Measurements from ENCODE around the gene COL9A1. TPM values are rescaled to one million over a fixed set of nuclear protein-coding genes. Genes with fewer than 3 reads are reported as not detected.
"Not testable (repeated sequence)": the region's sequence is repeated elsewhere in the genome, so short reads cannot be mapped to it uniquely, and the experiment has no call there.

Gene COL9A1
- total RNA-seq, 1 experiment from 2014 or later, result not detected

GRCh38 chr6:70309243-70309642, 6.4 kb upstream of the COL9A1 start:
- no peak overlapping the region for H3K4me2 ChIP-seq (ENCODE audit: low read length)
- DNase-seq (ENCODE audit: low read depth, low spot score) (no peak), ATAC-seq (no peak)
- H3K27me3 ChIP-seq (ENCODE audit: insufficient read depth, low read length), result peaks cover 71% of the 10 kb centered on the region
- TF ChIP-seq, protein P1, sequence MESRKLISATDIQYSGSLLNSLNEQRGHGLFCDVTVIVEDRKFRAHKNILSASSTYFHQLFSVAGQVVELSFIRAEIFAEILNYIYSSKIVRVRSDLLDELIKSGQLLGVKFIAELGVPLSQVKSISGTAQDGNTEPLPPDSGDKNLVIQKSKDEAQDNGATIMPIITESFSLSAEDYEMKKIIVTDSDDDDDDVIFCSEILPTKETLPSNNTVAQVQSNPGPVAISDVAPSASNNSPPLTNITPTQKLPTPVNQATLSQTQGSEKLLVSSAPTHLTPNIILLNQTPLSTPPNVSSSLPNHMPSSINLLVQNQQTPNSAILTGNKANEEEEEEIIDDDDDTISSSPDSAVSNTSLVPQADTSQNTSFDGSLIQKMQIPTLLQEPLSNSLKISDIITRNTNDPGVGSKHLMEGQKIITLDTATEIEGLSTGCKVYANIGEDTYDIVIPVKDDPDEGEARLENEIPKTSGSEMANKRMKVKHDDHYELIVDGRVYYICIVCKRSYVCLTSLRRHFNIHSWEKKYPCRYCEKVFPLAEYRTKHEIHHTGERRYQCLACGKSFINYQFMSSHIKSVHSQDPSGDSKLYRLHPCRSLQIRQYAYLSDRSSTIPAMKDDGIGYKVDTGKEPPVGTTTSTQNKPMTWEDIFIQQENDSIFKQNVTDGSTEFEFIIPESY (IDR thresholded peaks at IDR 0.05; ENCODE audit: extremely low read depth, insufficient replicate concordance, low read length), result no peak
- TF ChIP-seq, protein P2, sequence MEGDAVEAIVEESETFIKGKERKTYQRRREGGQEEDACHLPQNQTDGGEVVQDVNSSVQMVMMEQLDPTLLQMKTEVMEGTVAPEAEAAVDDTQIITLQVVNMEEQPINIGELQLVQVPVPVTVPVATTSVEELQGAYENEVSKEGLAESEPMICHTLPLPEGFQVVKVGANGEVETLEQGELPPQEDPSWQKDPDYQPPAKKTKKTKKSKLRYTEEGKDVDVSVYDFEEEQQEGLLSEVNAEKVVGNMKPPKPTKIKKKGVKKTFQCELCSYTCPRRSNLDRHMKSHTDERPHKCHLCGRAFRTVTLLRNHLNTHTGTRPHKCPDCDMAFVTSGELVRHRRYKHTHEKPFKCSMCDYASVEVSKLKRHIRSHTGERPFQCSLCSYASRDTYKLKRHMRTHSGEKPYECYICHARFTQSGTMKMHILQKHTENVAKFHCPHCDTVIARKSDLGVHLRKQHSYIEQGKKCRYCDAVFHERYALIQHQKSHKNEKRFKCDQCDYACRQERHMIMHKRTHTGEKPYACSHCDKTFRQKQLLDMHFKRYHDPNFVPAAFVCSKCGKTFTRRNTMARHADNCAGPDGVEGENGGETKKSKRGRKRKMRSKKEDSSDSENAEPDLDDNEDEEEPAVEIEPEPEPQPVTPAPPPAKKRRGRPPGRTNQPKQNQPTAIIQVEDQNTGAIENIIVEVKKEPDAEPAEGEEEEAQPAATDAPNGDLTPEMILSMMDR (IDR thresholded peaks at IDR 0.05 in 2 of 3, conservative IDR thresholded peaks at IDR 0.05 in 1 of 3; ENCODE audit: borderline replicate concordance in 1 of 3, insufficient read depth in 1 of 3, low read depth in 2 of 3, low read length in 2 of 3), result no peak; a peak in 1 of 6 replicates
- TF ChIP-seq ZFX (IDR thresholded peaks at IDR 0.05) (no peak), ELF1 (IDR thresholded peaks at IDR 0.05; ENCODE audit: borderline replicate concordance, low read depth) (no peak), SRF (IDR thresholded peaks at IDR 0.05; ENCODE audit: low read depth) (no peak), EZH2phosphoT487 (IDR thresholded peaks at IDR 0.05; ENCODE audit: borderline replicate concordance) (no peak), RAD21 (IDR thresholded peaks at IDR 0.05; ENCODE audit: low read depth) (no peak), CEBPB (IDR thresholded peaks at IDR 0.05; ENCODE audit: low read depth) (no peak), EZH2 (IDR thresholded peaks at IDR 0.05) (no peak), REST (IDR thresholded peaks at IDR 0.05; ENCODE audit: low read depth) (no peak), POLR2AphosphoS5 (IDR thresholded peaks at IDR 0.05; ENCODE audit: low read depth, low read length) (no peak)
- no peak overlapping the region for H3K27ac ChIP-seq (ENCODE audit: low read depth, low read length)
- no peak overlapping the region for H3K4me3 ChIP-seq (replicated peaks in 1 of 2; ENCODE audit: low read depth in 1 of 2, low read length in 2 of 2)
- no peaks in the 10 kb centered on the region for H3K9me3 ChIP-seq (ENCODE audit: control insufficient read depth in 1 of 2, insufficient read depth in 1 of 2, low read depth in 1 of 2, low read length in 2 of 2)
- no peaks in the 10 kb centered on the region for H3K36me3 ChIP-seq (ENCODE audit: control insufficient read depth in 1 of 2, insufficient read depth in 2 of 2, low read length in 2 of 2)
- peaks cover 6% of the 10 kb centered on the region; the same call in 1 of the 2 replicates for H4K20me1 ChIP-seq (ENCODE audit: insufficient read depth)
- BruUV-seq (replicated peaks), result no TSS peak
- no peak overlapping the region for H2AFZ ChIP-seq (ENCODE audit: low read depth, low read length, poor library complexity, severe bottlenecking)
- RAD21 ChIA-PET (ENCODE audit: low non-redundant PET in 1 of 2, low total read pairs in 2 of 2, uncharacterized antibody in 2 of 2, unreplicated experiment in 2 of 2), result interaction anchor here in 1 of 2 experiments (1.2 kb wide), 1 partner anchor 60 kb away, joined by 4 read pairs; no protein-coding TSS in a partner anchor
- intact Hi-C loops (cut with micrococcal nuclease), result loop anchor here (10.0 kb wide), 1 partner anchor 646 kb away; the partner anchor contains the start of gene B3GAT2
- H3K4me1 ChIP-seq (ENCODE audit: control insufficient read depth in 1 of 2, insufficient read depth in 2 of 2, low read length in 2 of 2), result peaks cover 0 to 8% of the 10 kb centered on the region in 2 experiments; a peak in 2 of 4 replicates
- POLR2A ChIA-PET, result no interaction called here
- no peaks in the 10 kb centered on the region for H3K9me2 ChIP-seq (ENCODE audit: insufficient read depth)
- CTCF ChIA-PET, result interaction anchor here (1.0 to 4.3 kb wide), 9 partner anchors 20 to 703 kb away, joined by 3 to 72 read pairs (median 9); no protein-coding TSS in a partner anchor
- no peaks in the 10 kb centered on the region for H3K79me2 ChIP-seq (ENCODE audit: insufficient read depth, low read length)
- no peak overlapping the region for H3K9ac ChIP-seq (ENCODE audit: low read length)

GRCh38 chr6:70308142-70308541, 5.3 kb upstream of the COL9A1 start:
- H3K36me3 ChIP-seq (ENCODE audit: control insufficient read depth in 1 of 2, insufficient read depth in 2 of 2, low read length in 2 of 2); H3K4me1 ChIP-seq (ENCODE audit: control insufficient read depth in 1 of 2, insufficient read depth in 2 of 2, low read length in 2 of 2); H2AFZ ChIP-seq (ENCODE audit: low read depth, low read length, poor library complexity, severe bottlenecking); H4K20me1 ChIP-seq (ENCODE audit: insufficient read depth); H3K27ac ChIP-seq (ENCODE audit: low read depth, low read length); H3K9me2 ChIP-seq (ENCODE audit: insufficient read depth); H3K9ac ChIP-seq (ENCODE audit: low read length); DNase-seq (ENCODE audit: low read depth, low spot score); RAD21 ChIA-PET (ENCODE audit: low non-redundant PET in 1 of 2, low total read pairs in 2 of 2, uncharacterized antibody in 2 of 2, unreplicated experiment in 2 of 2); POLR2A ChIA-PET; H3K4me3 ChIP-seq (replicated peaks in 1 of 2; ENCODE audit: low read depth in 1 of 2, low read length in 2 of 2); BruUV-seq (replicated peaks); H3K79me2 ChIP-seq (ENCODE audit: insufficient read depth, low read length); ATAC-seq; H3K4me2 ChIP-seq (ENCODE audit: low read length); H3K9me3 ChIP-seq (ENCODE audit: control insufficient read depth in 1 of 2, insufficient read depth in 1 of 2, low read depth in 1 of 2, low read length in 2 of 2): not testable (repeated sequence)
- intact Hi-C loops (cut with micrococcal nuclease), result loop anchor here (10.0 kb wide), 1 partner anchor 647 kb away; the partner anchor contains the start of gene B3GAT2
- CTCF ChIA-PET, result interaction anchor here (1.1 to 4.3 kb wide), 5 partner anchors 19 to 648 kb away, joined by 5 to 72 read pairs (median 13); no protein-coding TSS in a partner anchor
- peaks cover 70% of the 10 kb centered on the region for H3K27me3 ChIP-seq (ENCODE audit: insufficient read depth, low read length)

Data from HCT116 (cell line).